CD4-positive, alpha-beta T cell treated with Interleukin-15 for 1 hour (primary cell): ENCODE results near the gene BROX.
"Not testable (repeated sequence)": the region's sequence is repeated elsewhere in the genome, so short reads cannot be mapped to it uniquely, and the experiment has no call there.

Experiments
- DNase-seq: peaks from one replicate; pipeline ENCODE4 v3.0.0-alpha.2; 2020

The BROX gene

GRCh38 chr1:222712253-222713090, at the start of gene BROX, which contains the start of gene AIDA:
Gene BROX, plus strand, starts transcription at chr1:222712564. Its CDS starts 3,136 bp downstream, at chr1:222715700.
Gene AIDA, minus strand, starts transcription at chr1:222712491. Its CDS starts 174 bp downstream, at chr1:222712317.
- DNase-seq: peak; percentile 91

GRCh38 chr1:222663431-222663934, 48.9 kb upstream of the BROX start:
- DNase-seq: no peak

GRCh38 chr1:222665964-222666363, 46.4 kb upstream of the BROX start:
- no peak for DNase-seq

- DNase-seq: not testable (repeated sequence)
Observed at GRCh38 chr1:222668184-222668583, 44.2 kb upstream of the BROX start.

GRCh38 chr1:222669107-222669506, 43.3 kb upstream of the BROX start:
- DNase-seq: not testable (repeated sequence)

- no peak for DNase-seq
Observed at GRCh38 chr1:222670110-222670509, 42.3 kb upstream of the BROX start.

GRCh38 chr1:222680080-222680479, 32.3 kb upstream of the BROX start:
- DNase-seq: no peak

- DNase-seq: no peak
Observed at GRCh38 chr1:222691016-222691415, 21.3 kb upstream of the BROX start.

GRCh38 chr1:222694927-222695326, 17.4 kb upstream of the BROX start:
- DNase-seq: no peak

- no peak for DNase-seq
Observed at GRCh38 chr1:222696741-222697140, 15.6 kb upstream of the BROX start.

GRCh38 chr1:222697203-222697602, 15.2 kb upstream of the BROX start:
- DNase-seq: no peak

- DNase-seq: no peak
Observed at GRCh38 chr1:222697826-222698225, 14.5 kb upstream of the BROX start.

GRCh38 chr1:222702210-222702609, 10.2 kb upstream of the BROX start:
- DNase-seq: no peak

GRCh38 chr1:222704260-222704659, 8.1 kb upstream of the BROX start:
- no peak for DNase-seq

GRCh38 chr1:222706815-222707214, 5.5 kb upstream of the BROX start:
- no peak for DNase-seq

- no peak for DNase-seq
Observed at GRCh38 chr1:222709700-222710153, 2.6 kb upstream of the BROX start.

- peak; percentile 57 for DNase-seq
Observed at GRCh38 chr1:222711319-222712252, 778 bp upstream of the BROX start.

- DNase-seq: peak; percentile 96
Observed at GRCh38 chr1:222713091-222713961, 962 bp downstream of the BROX start.

- DNase-seq: no peak
Observed at GRCh38 chr1:222716393-222716792, 4.0 kb downstream of the BROX start.

- DNase-seq: no peak
Observed at GRCh38 chr1:222728746-222729145, 16.4 kb downstream of the BROX start.

- DNase-seq: no peak
Observed at GRCh38 chr1:222730866-222731265, 18.5 kb downstream of the BROX start.
